OCI-LY7 (cell line): ENCODE measurements around the gene BLNK.

Source experiments
- EZH2phosphoT487 ChIP-seq: fragments of 200-600 bp; sonication (generic); IDR thresholded peaks from 2 replicates; pipeline ENCODE4 v1.6.1; 2018; ENCODE audit warnings: low read depth, borderline replicate concordance, mild to moderate bottlenecking, mixed run types, antibody characterized with exemption, low read length, moderate library complexity, mixed read lengths
- TF ChIP-seq, protein P1 (sequence below): fragments of 200-600 bp; sonication (generic); conservative IDR thresholded peaks from 2 replicates; pipeline ENCODE4 v1.5.1; 2014; ENCODE audit warnings: mild to moderate bottlenecking, antibody characterized with exemption, low read length, moderate library complexity, mixed read lengths

DNA sequence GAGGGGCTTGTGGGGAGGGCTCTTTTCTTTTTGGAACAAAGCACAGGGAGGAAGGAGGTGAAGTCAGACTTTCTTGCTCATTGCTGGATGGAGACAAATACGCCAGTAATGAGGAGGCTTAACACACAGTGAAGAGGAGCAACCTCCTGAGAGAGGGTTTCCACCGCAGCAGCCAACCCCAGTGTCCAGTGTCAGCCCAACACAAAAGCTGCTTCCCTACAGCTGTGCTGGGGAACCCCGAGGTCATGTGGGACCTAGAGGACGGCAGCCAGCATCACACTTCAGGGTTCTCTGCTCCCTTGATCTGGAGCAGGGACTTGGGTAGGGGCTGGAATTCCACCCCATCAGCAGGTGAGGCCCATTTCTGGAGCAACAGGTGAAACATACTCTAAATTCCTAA is 7.7 kb downstream of the BLNK start:
- TF ChIP-seq, protein P1, sequence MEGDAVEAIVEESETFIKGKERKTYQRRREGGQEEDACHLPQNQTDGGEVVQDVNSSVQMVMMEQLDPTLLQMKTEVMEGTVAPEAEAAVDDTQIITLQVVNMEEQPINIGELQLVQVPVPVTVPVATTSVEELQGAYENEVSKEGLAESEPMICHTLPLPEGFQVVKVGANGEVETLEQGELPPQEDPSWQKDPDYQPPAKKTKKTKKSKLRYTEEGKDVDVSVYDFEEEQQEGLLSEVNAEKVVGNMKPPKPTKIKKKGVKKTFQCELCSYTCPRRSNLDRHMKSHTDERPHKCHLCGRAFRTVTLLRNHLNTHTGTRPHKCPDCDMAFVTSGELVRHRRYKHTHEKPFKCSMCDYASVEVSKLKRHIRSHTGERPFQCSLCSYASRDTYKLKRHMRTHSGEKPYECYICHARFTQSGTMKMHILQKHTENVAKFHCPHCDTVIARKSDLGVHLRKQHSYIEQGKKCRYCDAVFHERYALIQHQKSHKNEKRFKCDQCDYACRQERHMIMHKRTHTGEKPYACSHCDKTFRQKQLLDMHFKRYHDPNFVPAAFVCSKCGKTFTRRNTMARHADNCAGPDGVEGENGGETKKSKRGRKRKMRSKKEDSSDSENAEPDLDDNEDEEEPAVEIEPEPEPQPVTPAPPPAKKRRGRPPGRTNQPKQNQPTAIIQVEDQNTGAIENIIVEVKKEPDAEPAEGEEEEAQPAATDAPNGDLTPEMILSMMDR = no peak
- no peak for TF ChIP-seq EZH2phosphoT487
